WTC11 (cell line): Measurements from ENCODE around the gene HIF3A.

Experiments
- AR ChIP-seq: fragments of 250-450 bp; sonication (Bioruptor Pico); IDR thresholded peaks from 2 replicates; pipeline ENCODE4 v1.9.0; 2021; ENCODE audit warnings: mild to moderate bottlenecking
- RORB ChIP-seq: fragments of 250-450 bp; sonication (Bioruptor Pico); IDR thresholded peaks from 2 replicates; pipeline ENCODE4 v1.9.0; 2021; ENCODE audit warnings: mild to moderate bottlenecking
- SMAD3 ChIP-seq: sonication (generic); formaldehyde crosslinking; IDR thresholded peaks from 2 replicates; pipeline ENCODE4 v1.8.0; 2022; ENCODE audit warnings: missing genetic modification reagents, mild to moderate bottlenecking, borderline replicate concordance
- TEAD1 ChIP-seq: sonication (generic); formaldehyde crosslinking; IDR thresholded peaks from 2 replicates; pipeline ENCODE4 v1.8.0; 2022; ENCODE audit warnings: mild to moderate bottlenecking, missing genetic modification reagents
- ZNF317 ChIP-seq: sonication (generic); formaldehyde crosslinking; IDR thresholded peaks from 2 replicates; pipeline ENCODE4 v1.8.1; 2023; ENCODE audit warnings: low read depth, mild to moderate bottlenecking, moderate library complexity, missing genetic modification reagents, borderline replicate concordance
- TF ChIP-seq, protein P1 (sequence below): fragments of 200-600 bp; IDR thresholded peaks from 2 replicates; pipeline ENCODE4 v1.8.0; 2022; ENCODE audit warnings: antibody characterized with exemption
- TF ChIP-seq, protein P2 (sequence below): sonication (generic); formaldehyde crosslinking; IDR thresholded peaks from 2 replicates; pipeline ENCODE4 v1.8.0; 2023; ENCODE audit warnings: missing genetic modification reagents

DNA sequence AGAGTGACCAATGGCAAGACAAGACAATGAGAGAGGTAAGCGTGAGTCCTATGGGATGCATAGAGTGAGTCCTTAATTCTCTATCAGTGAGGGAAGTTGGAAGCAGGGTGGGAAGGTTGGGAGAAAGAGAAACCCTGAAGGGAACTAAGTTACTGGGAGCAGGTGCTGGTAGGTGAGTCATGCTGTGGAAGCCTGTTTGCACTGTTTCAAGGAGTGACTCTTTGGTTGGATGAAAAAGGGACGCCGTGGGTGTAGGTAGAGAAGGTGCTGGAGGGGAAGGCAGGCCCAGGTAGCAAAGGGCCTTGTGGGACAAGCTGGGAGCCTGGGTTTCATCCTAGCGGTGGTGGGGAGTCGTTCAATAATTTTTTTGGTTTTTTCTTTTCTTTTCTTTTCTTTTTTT lies 45.4 kb upstream of the HIF3A start:
- TF ChIP-seq, protein P1, sequence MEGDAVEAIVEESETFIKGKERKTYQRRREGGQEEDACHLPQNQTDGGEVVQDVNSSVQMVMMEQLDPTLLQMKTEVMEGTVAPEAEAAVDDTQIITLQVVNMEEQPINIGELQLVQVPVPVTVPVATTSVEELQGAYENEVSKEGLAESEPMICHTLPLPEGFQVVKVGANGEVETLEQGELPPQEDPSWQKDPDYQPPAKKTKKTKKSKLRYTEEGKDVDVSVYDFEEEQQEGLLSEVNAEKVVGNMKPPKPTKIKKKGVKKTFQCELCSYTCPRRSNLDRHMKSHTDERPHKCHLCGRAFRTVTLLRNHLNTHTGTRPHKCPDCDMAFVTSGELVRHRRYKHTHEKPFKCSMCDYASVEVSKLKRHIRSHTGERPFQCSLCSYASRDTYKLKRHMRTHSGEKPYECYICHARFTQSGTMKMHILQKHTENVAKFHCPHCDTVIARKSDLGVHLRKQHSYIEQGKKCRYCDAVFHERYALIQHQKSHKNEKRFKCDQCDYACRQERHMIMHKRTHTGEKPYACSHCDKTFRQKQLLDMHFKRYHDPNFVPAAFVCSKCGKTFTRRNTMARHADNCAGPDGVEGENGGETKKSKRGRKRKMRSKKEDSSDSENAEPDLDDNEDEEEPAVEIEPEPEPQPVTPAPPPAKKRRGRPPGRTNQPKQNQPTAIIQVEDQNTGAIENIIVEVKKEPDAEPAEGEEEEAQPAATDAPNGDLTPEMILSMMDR, result no peak
- TF ChIP-seq SMAD3 (CRISPR knock-in tag), result no peak
- TF ChIP-seq, protein P2, sequence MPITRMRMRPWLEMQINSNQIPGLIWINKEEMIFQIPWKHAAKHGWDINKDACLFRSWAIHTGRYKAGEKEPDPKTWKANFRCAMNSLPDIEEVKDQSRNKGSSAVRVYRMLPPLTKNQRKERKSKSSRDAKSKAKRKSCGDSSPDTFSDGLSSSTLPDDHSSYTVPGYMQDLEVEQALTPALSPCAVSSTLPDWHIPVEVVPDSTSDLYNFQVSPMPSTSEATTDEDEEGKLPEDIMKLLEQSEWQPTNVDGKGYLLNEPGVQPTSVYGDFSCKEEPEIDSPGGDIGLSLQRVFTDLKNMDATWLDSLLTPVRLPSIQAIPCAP (CRISPR knock-in tag), result no peak
- no peak for TF ChIP-seq RORB (CRISPR knock-in tag)
- no peak for TF ChIP-seq ZNF317 (CRISPR knock-in tag)
- no peak for TF ChIP-seq TEAD1
- no peak for TF ChIP-seq AR (CRISPR knock-in tag)
